Measurements from ENCODE around the gene FBXL4.

DNA sequence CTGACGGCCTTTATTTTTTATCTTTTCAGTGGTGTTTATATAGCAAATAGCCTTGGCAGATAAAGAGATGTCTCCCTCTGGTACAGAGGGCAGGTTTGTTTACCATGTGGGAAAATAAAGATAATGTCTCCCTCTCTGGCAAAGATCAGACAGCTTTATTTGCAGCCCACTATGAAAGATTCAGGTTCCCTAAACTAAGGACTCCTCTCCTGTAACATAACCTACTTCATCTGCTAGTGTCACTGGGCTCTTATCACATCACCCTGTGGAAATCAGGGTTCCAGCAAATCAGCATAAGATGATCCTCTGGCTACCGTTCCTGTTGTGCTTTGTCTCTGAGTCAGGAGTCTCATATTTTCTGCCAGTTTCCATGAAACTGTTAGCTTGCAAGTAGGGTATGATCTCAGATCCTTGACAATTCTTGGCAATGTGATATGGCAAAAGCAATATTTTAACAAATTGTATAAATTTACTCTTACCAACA is 3.1 kb downstream of the FBXL4 start:
- TF ChIP-seq POLR2A (IDR thresholded peaks at IDR 0.05) = no peak
- TF ChIP-seq, protein P1, sequence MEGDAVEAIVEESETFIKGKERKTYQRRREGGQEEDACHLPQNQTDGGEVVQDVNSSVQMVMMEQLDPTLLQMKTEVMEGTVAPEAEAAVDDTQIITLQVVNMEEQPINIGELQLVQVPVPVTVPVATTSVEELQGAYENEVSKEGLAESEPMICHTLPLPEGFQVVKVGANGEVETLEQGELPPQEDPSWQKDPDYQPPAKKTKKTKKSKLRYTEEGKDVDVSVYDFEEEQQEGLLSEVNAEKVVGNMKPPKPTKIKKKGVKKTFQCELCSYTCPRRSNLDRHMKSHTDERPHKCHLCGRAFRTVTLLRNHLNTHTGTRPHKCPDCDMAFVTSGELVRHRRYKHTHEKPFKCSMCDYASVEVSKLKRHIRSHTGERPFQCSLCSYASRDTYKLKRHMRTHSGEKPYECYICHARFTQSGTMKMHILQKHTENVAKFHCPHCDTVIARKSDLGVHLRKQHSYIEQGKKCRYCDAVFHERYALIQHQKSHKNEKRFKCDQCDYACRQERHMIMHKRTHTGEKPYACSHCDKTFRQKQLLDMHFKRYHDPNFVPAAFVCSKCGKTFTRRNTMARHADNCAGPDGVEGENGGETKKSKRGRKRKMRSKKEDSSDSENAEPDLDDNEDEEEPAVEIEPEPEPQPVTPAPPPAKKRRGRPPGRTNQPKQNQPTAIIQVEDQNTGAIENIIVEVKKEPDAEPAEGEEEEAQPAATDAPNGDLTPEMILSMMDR (IDR thresholded peaks at IDR 0.05) = no peak
